Neural progenitor cell (in vitro differentiated cells): ENCODE measurements around the gene ERCC8. TPM values are rescaled to one million over a fixed set of nuclear protein-coding genes. Genes with fewer than 3 reads are reported as not detected.

Source experiments
- DNase-seq: peaks from one replicate; pipeline ENCODE4 v3.0.0-alpha.2; 2016; ENCODE audit warnings: low spot score
- H2AFZ ChIP-seq: fragments of 200-600 bp; sonication (generic); replicated peaks from 2 replicates; pipeline ENCODE4 v1.6.1; 2016; ENCODE audit warnings: antibody characterized with exemption
- H3F3A ChIP-seq: fragments of 200-600 bp; sonication (generic); 2 replicates; pipeline ENCODE4 v1.6.1; 2016; ENCODE audit warnings: antibody characterized with exemption, low read depth
- H3K27ac ChIP-seq: fragments of 200-600 bp; sonication (generic); 2 replicates; pipeline ENCODE4 v1.5.1; 2016; ENCODE audit warnings: mild to moderate bottlenecking
- H3K27me3 ChIP-seq: fragments of 200-600 bp; sonication (generic); 2 replicates; pipeline ENCODE4 v1.6.1; 2016; ENCODE audit warnings: mild to moderate bottlenecking, moderate library complexity
- H3K36me3 ChIP-seq: fragments of 200-600 bp; sonication (generic); 2 replicates; pipeline ENCODE4 v1.5.1; 2016
- H3K4me1 ChIP-seq: fragments of 200-600 bp; sonication (generic); 2 replicates; pipeline ENCODE4 v1.6.1; 2016; ENCODE audit warnings: mixed run types
- H3K4me2 ChIP-seq: fragments of 200-600 bp; sonication (generic); 2 replicates; pipeline ENCODE4 v1.6.1; 2016
- H3K4me3 ChIP-seq: fragments of 200-600 bp; sonication (generic); 2 replicates; pipeline ENCODE4 v1.5.1; 2016
- H3K79me2 ChIP-seq: fragments of 200-600 bp; sonication (generic); 2 replicates; pipeline ENCODE4 v1.6.1; 2016; ENCODE audit warnings: low read depth
- H3K9ac ChIP-seq: fragments of 200-600 bp; sonication (generic); 2 replicates; pipeline ENCODE4 v1.6.1; 2016
- H3K9me3 ChIP-seq: fragments of 200-600 bp; sonication (generic); 2 replicates; pipeline ENCODE4 v1.5.1; 2016; ENCODE audit warnings: low read depth
- H4K20me1 ChIP-seq: fragments of 200-600 bp; sonication (generic); 2 replicates; pipeline ENCODE4 v1.6.1; 2016; ENCODE audit warnings: low read depth
- H3K27ac Mint-ChIP-seq: 3 replicates; pipeline ENCODE4 v1.8.0; 2021; ENCODE audit warnings: mixed read lengths
- H3K27me3 Mint-ChIP-seq: 2 replicates; pipeline ENCODE4 v1.8.0; 2022; ENCODE audit warnings: low read depth, mild to moderate bottlenecking, inconsistent platforms, moderate library complexity, mixed read lengths; ENCODE audit not compliant: insufficient read depth
- H3K36me3 Mint-ChIP-seq: 3 replicates; pipeline ENCODE4 v1.8.0; 2021; ENCODE audit warnings: mixed read lengths
- H3K4me1 Mint-ChIP-seq: 3 replicates; pipeline ENCODE4 v1.8.0; 2021; ENCODE audit warnings: mixed read lengths
- H3K4me3 Mint-ChIP-seq: 3 replicates; pipeline ENCODE4 v1.8.0; 2021; ENCODE audit warnings: mild to moderate bottlenecking, moderate library complexity, mixed read lengths
- H3K9me3 Mint-ChIP-seq: 3 replicates; pipeline ENCODE4 v1.8.0; 2020; ENCODE audit warnings: mixed read lengths
- CTCF ChIP-seq: fragments of 200-600 bp; sonication (generic); IDR thresholded peaks from 2 replicates; pipeline ENCODE4 v1.5.1; 2017; ENCODE audit warnings: antibody characterized with exemption, mild to moderate bottlenecking
- EZH2 ChIP-seq: fragments of 200-600 bp; sonication (generic); IDR thresholded peaks from 2 replicates; pipeline ENCODE4 v1.6.1; 2017; ENCODE audit warnings: antibody characterized with exemption, mild to moderate bottlenecking, moderate library complexity
- EZH2phosphoT487 ChIP-seq: fragments of 200-600 bp; sonication (generic); IDR thresholded peaks from 2 replicates; pipeline ENCODE4 v1.6.1; 2017; ENCODE audit warnings: antibody characterized with exemption
- total RNA-seq: library from RNA; depleted of rRNA; stranded (reverse); fragments of >200 nt; gene quantifications from 2 replicates; pipeline ENCODE4 v1.2.3, GENCODE V29; 2015; ENCODE audit warnings: low replicate concordance

Gene ERCC8
- total RNA-seq, 1 donor from 2014 or later, result 48.0 TPM

GRCh38 chr5:60852317-60852716 is 92.6 kb downstream of the ERCC8 start:
- Histone ChIP-seq H3K27me3 (no peaks in the 10 kb centered on the region), H3K4me1 (peaks cover 8% of the 10 kb centered on the region), H3K79me2 (no peaks in the 10 kb centered on the region), H3K4me2 (no peak overlapping the region), H4K20me1 (no peaks in the 10 kb centered on the region), H3K9ac (no peak overlapping the region), H3K36me3 (no peaks in the 10 kb centered on the region), H3F3A (peaks cover 8% of the 10 kb centered on the region), H3K27ac (no peak overlapping the region), H3K4me3 (no peak overlapping the region), H3K9me3 (no peaks in the 10 kb centered on the region), H2AFZ (peak overlapping the region; percentile 12)
- DNase-seq, result no peak
- no peaks in the 10 kb centered on the region for H3K9me3 Mint-ChIP-seq
- H3K36me3 Mint-ChIP-seq, result no peaks in the 10 kb centered on the region
- H3K4me3 Mint-ChIP-seq, result no peak overlapping the region
- no peak for TF ChIP-seq EZH2
- no peak for TF ChIP-seq EZH2phosphoT487
- TF ChIP-seq CTCF, result no peak
- no peak overlapping the region for H3K27ac Mint-ChIP-seq
- H3K27me3 Mint-ChIP-seq, result no peaks in the 10 kb centered on the region
- H3K4me1 Mint-ChIP-seq, result no peaks in the 10 kb centered on the region

- Mint-ChIP-seq H3K27ac (no peak overlapping the region), H3K4me3 (no peak overlapping the region), H3K9me3 (no peaks in the 10 kb centered on the region), H3K4me1 (no peaks in the 10 kb centered on the region), H3K27me3 (peaks cover under 1% of the 10 kb centered on the region), H3K36me3 (no peaks in the 10 kb centered on the region)
- Histone ChIP-seq H3F3A (peaks cover 8% of the 10 kb centered on the region), H3K9ac (no peak overlapping the region), H3K4me2 (no peak overlapping the region), H3K9me3 (no peaks in the 10 kb centered on the region), H3K27me3 (no peaks in the 10 kb centered on the region), H3K4me3 (no peak overlapping the region), H3K36me3 (no peaks in the 10 kb centered on the region), H4K20me1 (no peaks in the 10 kb centered on the region), H2AFZ (no peak overlapping the region), H3K27ac (no peak overlapping the region), H3K79me2 (no peaks in the 10 kb centered on the region), H3K4me1 (peaks cover 8% of the 10 kb centered on the region)
- TF ChIP-seq CTCF (no peak), EZH2 (no peak), EZH2phosphoT487 (no peak)
- DNase-seq, result no peak
Measured at GRCh38 chr5:60851626-60852025, 93.2 kb downstream of the ERCC8 start.

- Histone ChIP-seq H3K4me1 (peaks cover 7% of the 10 kb centered on the region), H3K4me2 (no peak overlapping the region), H3K27me3 (peaks cover 31% of the 10 kb centered on the region), H4K20me1 (peaks cover 17% of the 10 kb centered on the region), H3K79me2 (no peaks in the 10 kb centered on the region), H3K9ac (no peak overlapping the region), H3K4me3 (no peak overlapping the region), H3K36me3 (no peaks in the 10 kb centered on the region), H3K9me3 (no peaks in the 10 kb centered on the region), H3K27ac (no peak overlapping the region), H2AFZ (no peak overlapping the region), H3F3A (peaks cover 21% of the 10 kb centered on the region)
- Mint-ChIP-seq H3K4me1 (peaks cover 12% of the 10 kb centered on the region), H3K36me3 (no peaks in the 10 kb centered on the region), H3K9me3 (peaks cover 2% of the 10 kb centered on the region), H3K27me3 (peaks cover 30% of the 10 kb centered on the region), H3K4me3 (no peak overlapping the region), H3K27ac (no peak overlapping the region)
- DNase-seq, result no peak
- TF ChIP-seq EZH2 (no peak), EZH2phosphoT487 (no peak), CTCF (no peak)
Measured at GRCh38 chr5:60846298-60846697, 98.6 kb downstream of the ERCC8 start.
